Thoracic aorta (tissue), 2 donors: ENCODE results near the gene ADAM21. TPM values are rescaled to one million over a fixed set of nuclear protein-coding genes. Genes with fewer than 3 reads are reported as not detected.
"Not testable (repeated sequence)": the region's sequence is repeated elsewhere in the genome, so short reads cannot be mapped to it uniquely, and the experiment has no call there.

Experiments used
- ATAC-seq: fragments of 150-250 bp; one replicate; pipeline ENCODE4 v1.8.0; 2017; ENCODE audit warnings: low read depth; ENCODE audit not compliant: insufficient number of reproducible peaks, low FRiP score
- DNase-seq: peaks from one replicate; pipeline ENCODE4 v3.0.0-alpha.2; 2020; ENCODE audit warnings: low spot score
- H3K27ac ChIP-seq, 2 donors: fragments of 200-600 bp; sonication (generic); 1 replicate in 1 of 2; 2 replicates in 1 of 2; pipeline ENCODE4 v1.5.1; 2016; ENCODE audit warnings: mild to moderate bottlenecking in 2 of 2, moderate library complexity in 2 of 2
- H3K27me3 ChIP-seq: fragments of 200-600 bp; sonication (generic); replicated peaks from 2 replicates; pipeline ENCODE4 v1.6.0; 2016; ENCODE audit warnings: mild to moderate bottlenecking; ENCODE audit not compliant: insufficient read depth
- H3K36me3 ChIP-seq: fragments of 200-600 bp; sonication (generic); one replicate; pipeline ENCODE4 v1.5.1; 2016
- H3K4me1 ChIP-seq, 2 donors: fragments of 200-600 bp; sonication (generic); 1 replicate in 1 of 2; 2 replicates in 1 of 2; pipeline versions ENCODE4 v1.5.1 to v1.6.0; 2016; ENCODE audit warnings: low read depth in 2 of 2, mild to moderate bottlenecking in 1 of 2; ENCODE audit not compliant: control insufficient read depth in 1 of 2
- H3K4me3 ChIP-seq: fragments of 200-600 bp; sonication (generic); 2 replicates; pipeline ENCODE4 v1.5.1; 2016; ENCODE audit warnings: mild to moderate bottlenecking
- H3K9me3 ChIP-seq: fragments of 200-600 bp; sonication (generic); 2 replicates; pipeline ENCODE4 v1.5.1; 2016
- CTCF ChIP-seq: fragments of 200-600 bp; sonication (generic); IDR thresholded peaks from one replicate; pipeline ENCODE4 v1.5.1; 2019; ENCODE audit warnings: antibody characterized with exemption
- total RNA-seq, 2 donors: library from RNA; depleted of rRNA; stranded (reverse); fragments of >200 nt; gene quantifications; one replicate each; pipeline versions ENCODE4 v1.1.0 to v1.2.3, GENCODE V29; 2016

Gene ADAM21
- total RNA-seq, 2 donors from 2014 or later = 0.14 TPM; not detected in 1

DNA sequence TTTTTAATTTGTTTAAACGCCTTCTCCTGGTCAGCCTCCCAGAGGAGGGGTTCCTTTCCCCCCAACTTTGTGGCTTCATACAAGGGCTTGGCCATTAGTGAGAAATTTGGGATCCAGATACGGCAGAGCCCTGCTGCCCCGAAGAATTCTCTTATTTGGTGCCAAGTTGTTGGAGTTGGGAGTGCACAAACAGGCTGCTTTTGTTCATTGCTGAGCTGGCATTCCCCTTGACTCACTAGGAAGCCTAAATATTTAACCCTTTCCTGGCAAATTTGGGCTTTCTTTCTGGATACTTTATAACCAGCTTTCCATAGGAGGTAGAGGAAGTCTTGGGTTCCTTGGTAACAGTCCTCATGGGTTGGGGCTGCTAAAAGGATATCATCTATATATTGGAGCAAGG is 10.3 kb upstream of the ADAM21 start:
- DNase-seq (no peak), ATAC-seq (no peak)
- H3K27me3 ChIP-seq = no peaks in the 10 kb centered on the region
- no peaks in the 10 kb centered on the region for H3K36me3 ChIP-seq
- no peak overlapping the region for H3K4me3 ChIP-seq
- TF ChIP-seq CTCF = no peak
- H3K4me1 ChIP-seq = no peaks in the 10 kb centered on the region
- no peak overlapping the region for H3K27ac ChIP-seq
- H3K9me3 ChIP-seq = peaks cover 19% of the 10 kb centered on the region

DNA sequence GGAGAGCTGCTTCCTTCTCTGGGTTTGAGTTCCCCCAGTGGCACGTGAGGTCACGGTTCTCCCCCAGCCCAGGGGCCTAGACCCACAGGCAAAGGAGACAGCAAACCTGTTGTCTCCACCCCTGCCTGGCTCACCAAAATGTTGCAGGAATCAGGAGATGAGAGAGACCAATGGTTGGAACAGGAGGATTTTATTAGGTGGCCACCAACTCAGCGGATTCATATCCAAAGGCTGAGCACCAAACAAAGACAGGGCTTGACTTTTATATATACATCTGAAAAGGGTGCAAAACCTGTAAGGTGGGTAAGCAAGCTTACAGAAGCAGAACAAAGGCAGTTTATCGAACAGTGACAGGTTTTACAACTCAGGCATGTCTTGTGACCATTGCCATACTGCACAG is 9.2 kb upstream of the ADAM21 start:
- no peaks in the 10 kb centered on the region for H3K36me3 ChIP-seq
- no peaks in the 10 kb centered on the region for H3K27me3 ChIP-seq
- ATAC-seq (no peak), DNase-seq (no peak)
- H3K27ac ChIP-seq = no peak overlapping the region
- peaks cover 9% of the 10 kb centered on the region for H3K9me3 ChIP-seq
- no peak for TF ChIP-seq CTCF
- H3K4me1 ChIP-seq = no peaks in the 10 kb centered on the region
- H3K4me3 ChIP-seq = no peak overlapping the region

- Histone ChIP-seq H3K9me3 (no peaks in the 10 kb centered on the region), H3K27ac (no peak overlapping the region), H3K27me3 (no peaks in the 10 kb centered on the region), H3K4me1 (no peaks in the 10 kb centered on the region), H3K36me3 (no peaks in the 10 kb centered on the region), H3K4me3 (no peak overlapping the region)
- TF ChIP-seq CTCF = no peak
- ATAC-seq (no peak), DNase-seq (no peak)
These were observed 3.2 kb upstream of the ADAM21 start for GRCh38 chr14:70448633-70449340.

DNA sequence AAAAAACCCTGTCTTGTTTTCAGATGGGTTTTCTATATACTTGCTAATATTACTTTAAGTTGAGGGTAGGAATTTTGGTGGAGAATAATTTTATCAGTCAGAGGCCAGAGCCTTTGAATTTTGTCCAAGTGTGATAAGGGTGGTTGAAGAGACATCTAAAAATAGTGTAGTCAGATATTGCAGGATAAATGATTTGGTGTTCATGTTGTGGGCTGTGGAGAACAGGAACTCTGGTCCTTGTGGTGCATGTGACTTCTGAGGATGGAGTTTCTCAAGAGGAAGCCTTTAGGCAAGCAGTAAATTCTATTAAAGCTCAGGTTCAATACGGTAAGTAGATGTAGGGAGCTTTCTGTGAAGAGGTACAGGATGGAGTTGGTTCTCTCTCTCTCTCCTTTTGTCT is 2.8 kb downstream of the ADAM21 start:
- ATAC-seq (no peak), DNase-seq (no peak)
- Histone ChIP-seq H3K36me3 (no peaks in the 10 kb centered on the region), H3K9me3 (no peaks in the 10 kb centered on the region), H3K4me1 (no peaks in the 10 kb centered on the region), H3K4me3 (no peak overlapping the region), H3K27ac (no peak overlapping the region), H3K27me3 (no peaks in the 10 kb centered on the region)
- TF ChIP-seq CTCF = no peak

- no peak overlapping the region for H3K4me3 ChIP-seq
- H3K4me1 ChIP-seq = no peaks in the 10 kb centered on the region
- no peaks in the 10 kb centered on the region for H3K27me3 ChIP-seq
- no peaks in the 10 kb centered on the region for H3K36me3 ChIP-seq
- H3K9me3 ChIP-seq = no peaks in the 10 kb centered on the region
- no peak for TF ChIP-seq CTCF
- no peak overlapping the region for H3K27ac ChIP-seq
- no peak for DNase-seq
- no peak for ATAC-seq
These were observed 16.8 kb downstream of the ADAM21 start for GRCh38 chr14:70468731-70469130.

DNA sequence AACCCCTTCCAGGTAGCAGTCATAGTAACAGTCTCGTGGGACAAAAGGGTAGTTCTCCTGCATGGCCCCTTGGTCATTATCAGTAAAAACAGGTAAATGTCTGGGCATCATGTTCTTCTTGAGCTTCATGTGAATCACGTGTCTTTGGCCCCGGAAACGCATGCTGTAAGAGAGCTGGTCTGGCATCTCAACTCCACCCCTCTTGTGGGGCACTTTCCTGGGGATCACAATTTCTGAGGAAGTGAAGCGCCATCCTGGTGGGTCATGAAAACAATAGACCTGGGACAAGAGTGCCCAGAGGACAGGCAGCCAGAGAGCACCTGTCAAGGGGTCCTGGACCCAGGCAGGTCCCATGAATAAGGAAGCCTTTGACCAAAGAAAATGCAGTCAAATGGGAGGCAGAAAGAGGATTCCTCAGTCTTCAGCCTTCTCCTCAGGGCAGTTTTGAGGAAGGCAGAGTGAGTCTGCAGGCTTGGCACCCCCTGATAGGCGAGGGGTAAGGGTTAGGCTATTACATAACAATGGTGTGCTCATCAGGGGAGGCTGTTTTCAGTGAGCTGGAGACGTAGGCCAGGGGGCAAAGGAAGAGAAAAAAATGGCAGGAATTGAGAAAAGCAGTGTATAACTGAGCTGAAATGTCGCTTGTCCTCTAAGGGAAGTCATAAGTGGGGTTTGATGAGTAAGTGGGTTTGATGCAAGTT is 19.0 kb downstream of the ADAM21 start:
- H3K9me3 ChIP-seq, H3K36me3 ChIP-seq, ATAC-seq, H3K4me1 ChIP-seq, H3K27me3 ChIP-seq, H3K4me3 ChIP-seq, DNase-seq, H3K27ac ChIP-seq: not testable (repeated sequence)
